Measurements from ENCODE around the gene CFAP20DC. TPM values are rescaled to one million over a fixed set of nuclear protein-coding genes. Genes with fewer than 3 reads are reported as not detected.

CFAP20DC gene
- total RNA-seq, 1 donor from 2014 or later: 8.0 TPM

DNA sequence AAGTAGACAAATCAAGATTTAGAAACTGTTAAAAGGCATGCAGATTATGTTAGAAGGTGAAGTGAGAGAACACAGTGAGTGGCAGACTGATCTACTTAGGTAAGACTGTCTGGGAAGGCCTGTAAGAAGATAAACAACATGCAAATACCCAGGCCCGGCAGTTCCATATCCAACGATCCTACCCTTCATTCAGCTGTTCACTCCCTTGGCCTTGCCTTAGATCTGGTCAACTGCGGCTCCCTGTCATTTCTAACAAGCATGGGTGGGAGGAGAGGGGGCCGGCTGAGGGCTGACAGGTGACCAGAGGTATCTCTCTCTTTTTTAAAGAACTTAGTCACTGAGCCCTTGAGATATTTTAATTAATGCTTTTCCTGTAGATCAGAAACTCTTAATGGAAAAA is 298.6 kb downstream of the CFAP20DC start:
- TF ChIP-seq, protein P1, sequence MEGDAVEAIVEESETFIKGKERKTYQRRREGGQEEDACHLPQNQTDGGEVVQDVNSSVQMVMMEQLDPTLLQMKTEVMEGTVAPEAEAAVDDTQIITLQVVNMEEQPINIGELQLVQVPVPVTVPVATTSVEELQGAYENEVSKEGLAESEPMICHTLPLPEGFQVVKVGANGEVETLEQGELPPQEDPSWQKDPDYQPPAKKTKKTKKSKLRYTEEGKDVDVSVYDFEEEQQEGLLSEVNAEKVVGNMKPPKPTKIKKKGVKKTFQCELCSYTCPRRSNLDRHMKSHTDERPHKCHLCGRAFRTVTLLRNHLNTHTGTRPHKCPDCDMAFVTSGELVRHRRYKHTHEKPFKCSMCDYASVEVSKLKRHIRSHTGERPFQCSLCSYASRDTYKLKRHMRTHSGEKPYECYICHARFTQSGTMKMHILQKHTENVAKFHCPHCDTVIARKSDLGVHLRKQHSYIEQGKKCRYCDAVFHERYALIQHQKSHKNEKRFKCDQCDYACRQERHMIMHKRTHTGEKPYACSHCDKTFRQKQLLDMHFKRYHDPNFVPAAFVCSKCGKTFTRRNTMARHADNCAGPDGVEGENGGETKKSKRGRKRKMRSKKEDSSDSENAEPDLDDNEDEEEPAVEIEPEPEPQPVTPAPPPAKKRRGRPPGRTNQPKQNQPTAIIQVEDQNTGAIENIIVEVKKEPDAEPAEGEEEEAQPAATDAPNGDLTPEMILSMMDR (IDR thresholded peaks at IDR 0.05; ENCODE audit: unreplicated experiment): no peak
- H3K4me3 Mint-ChIP-seq (ENCODE audit: low read depth): no peak overlapping the region
- H3K36me3 Mint-ChIP-seq (ENCODE audit: insufficient read depth): no peaks in the 10 kb centered on the region
- DNase-seq (ENCODE audit: low spot score, unreplicated experiment): no peak
- H3K4me1 Mint-ChIP-seq (ENCODE audit: low read depth): peaks cover 8% of the 10 kb centered on the region
- H3K27me3 Mint-ChIP-seq: no peaks in the 10 kb centered on the region
- no peaks in the 10 kb centered on the region for H3K9me3 Mint-ChIP-seq (ENCODE audit: low read depth)
- no peak overlapping the region for H3K27ac Mint-ChIP-seq

DNA sequence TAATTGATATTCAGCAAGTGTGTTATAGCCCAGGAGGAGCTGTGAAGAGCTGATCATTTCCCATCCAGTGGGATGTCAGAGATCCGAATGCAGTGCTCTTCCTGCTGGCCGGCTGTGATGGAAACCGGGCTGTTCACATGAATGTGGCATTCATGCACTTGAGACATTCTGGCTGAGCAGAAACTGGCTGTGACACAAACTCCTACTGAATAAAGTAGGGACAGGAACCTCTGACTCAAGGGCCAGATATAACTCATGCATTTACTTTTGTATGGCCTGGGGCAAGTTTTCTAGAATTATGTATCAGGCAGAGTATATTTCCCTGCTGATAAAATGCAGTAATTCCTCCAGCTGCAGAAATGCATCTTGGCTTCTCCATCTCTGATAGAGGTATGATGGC is 299.9 kb downstream of the CFAP20DC start:
- H3K9me3 Mint-ChIP-seq (ENCODE audit: low read depth): no peaks in the 10 kb centered on the region
- H3K4me3 Mint-ChIP-seq (ENCODE audit: low read depth): no peak overlapping the region
- no peaks in the 10 kb centered on the region for H3K36me3 Mint-ChIP-seq (ENCODE audit: insufficient read depth)
- peaks cover 3% of the 10 kb centered on the region for H3K4me1 Mint-ChIP-seq (ENCODE audit: low read depth)
- H3K27me3 Mint-ChIP-seq: no peaks in the 10 kb centered on the region
- DNase-seq (ENCODE audit: low spot score, unreplicated experiment): no peak
- TF ChIP-seq, protein P1 (IDR thresholded peaks at IDR 0.05; ENCODE audit: unreplicated experiment): no peak
- no peak overlapping the region for H3K27ac Mint-ChIP-seq

DNA sequence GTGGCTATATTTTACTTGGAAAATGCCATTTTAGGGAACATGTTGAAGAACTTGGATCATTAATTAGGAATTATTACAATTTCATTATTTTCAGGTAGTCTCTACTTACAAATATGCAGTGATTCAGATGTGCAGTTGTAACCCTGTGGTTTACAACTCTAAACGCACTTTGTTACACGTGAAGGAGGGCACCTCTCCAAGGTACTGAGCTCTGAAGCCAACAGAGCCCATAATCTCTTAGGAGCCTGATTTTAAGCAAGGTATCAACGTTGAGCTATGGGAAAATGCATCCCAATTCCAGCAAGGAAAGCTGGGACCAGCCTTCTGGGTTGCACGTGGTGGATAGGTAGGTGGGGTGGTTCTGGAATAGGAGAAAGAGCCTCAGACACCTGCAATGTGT is 301.8 kb downstream of the CFAP20DC start:
- H3K4me1 Mint-ChIP-seq (ENCODE audit: low read depth): no peaks in the 10 kb centered on the region
- H3K27ac Mint-ChIP-seq: no peak overlapping the region
- no peak overlapping the region for H3K4me3 Mint-ChIP-seq (ENCODE audit: low read depth)
- H3K27me3 Mint-ChIP-seq: no peaks in the 10 kb centered on the region
- no peaks in the 10 kb centered on the region for H3K9me3 Mint-ChIP-seq (ENCODE audit: low read depth)
- TF ChIP-seq, protein P1 (IDR thresholded peaks at IDR 0.05; ENCODE audit: unreplicated experiment): no peak
- H3K36me3 Mint-ChIP-seq (ENCODE audit: insufficient read depth): no peaks in the 10 kb centered on the region
- DNase-seq (ENCODE audit: low spot score, unreplicated experiment): no peak

DNA sequence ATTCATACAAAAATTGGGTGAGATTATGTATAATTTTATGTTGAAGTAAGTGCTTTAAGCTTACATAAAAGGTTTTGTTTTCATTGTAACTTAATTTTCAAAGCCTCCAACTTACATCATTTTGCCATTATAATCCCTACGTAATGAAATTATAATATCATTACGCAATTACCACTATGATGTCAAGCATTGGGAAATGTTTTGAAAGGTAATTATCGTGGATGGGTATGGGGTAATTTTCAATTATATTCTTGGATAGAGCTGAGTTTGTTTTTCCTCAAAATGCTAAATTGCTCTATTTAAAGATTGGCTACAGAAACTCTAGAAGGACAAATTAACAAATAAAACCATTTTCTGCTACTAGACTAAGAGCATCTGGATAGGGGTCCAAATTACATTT is 303.1 kb downstream of the CFAP20DC start:
- TF ChIP-seq, protein P1 (IDR thresholded peaks at IDR 0.05; ENCODE audit: unreplicated experiment): no peak

DNA sequence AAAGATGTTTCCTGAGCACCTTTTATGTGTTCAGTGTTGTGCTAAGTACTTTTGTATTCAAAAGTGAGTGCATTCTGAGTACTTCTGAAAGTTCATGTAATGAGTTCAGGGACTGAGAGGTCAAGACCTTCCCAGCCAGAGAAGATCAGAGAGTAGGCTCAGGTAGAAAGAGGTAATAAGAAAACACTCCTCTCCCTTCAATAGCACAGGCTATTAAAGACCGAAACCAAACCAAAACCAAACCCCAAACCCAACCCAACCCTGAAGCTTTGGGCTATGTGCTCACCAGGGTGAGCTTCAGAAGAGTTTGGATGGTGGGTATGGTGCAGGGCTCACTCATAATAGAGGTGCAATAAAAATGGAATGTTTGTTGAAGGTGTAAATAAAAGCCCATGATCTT is 306.5 kb downstream of the CFAP20DC start:
- H3K9me3 Mint-ChIP-seq (ENCODE audit: low read depth): no peaks in the 10 kb centered on the region
- H3K27me3 Mint-ChIP-seq: no peaks in the 10 kb centered on the region
- TF ChIP-seq, protein P1 (IDR thresholded peaks at IDR 0.05; ENCODE audit: unreplicated experiment): no peak
- no peak for DNase-seq (ENCODE audit: low spot score, unreplicated experiment)
- H3K4me3 Mint-ChIP-seq (ENCODE audit: low read depth): no peak overlapping the region
- no peak overlapping the region for H3K27ac Mint-ChIP-seq
- H3K36me3 Mint-ChIP-seq (ENCODE audit: insufficient read depth): no peaks in the 10 kb centered on the region
- H3K4me1 Mint-ChIP-seq (ENCODE audit: low read depth): no peaks in the 10 kb centered on the region

More for the DNA sequence above, 303.1 kb downstream of the CFAP20DC start:
- no peak for DNase-seq (ENCODE audit: low spot score, unreplicated experiment)
- Mint-ChIP-seq H3K36me3 (ENCODE audit: insufficient read depth) (no peaks in the 10 kb centered on the region), H3K27me3 (no peaks in the 10 kb centered on the region), H3K9me3 (ENCODE audit: low read depth) (no peaks in the 10 kb centered on the region), H3K27ac (no peak overlapping the region), H3K4me3 (ENCODE audit: low read depth) (no peak overlapping the region), H3K4me1 (ENCODE audit: low read depth) (no peaks in the 10 kb centered on the region)

Measured in progenitor cell of endocrine pancreas (in vitro differentiated cells).